Chondrocyte (in vitro differentiated cells): ENCODE measurements around the gene NPAS3. TPM values are rescaled to one million over a fixed set of nuclear protein-coding genes. Genes with fewer than 3 reads are reported as not detected.

Source experiments
- DNase-seq: peaks from one replicate; pipeline ENCODE4 v3.0.0; 2021; ENCODE audit warnings: mixed read lengths, low spot score
- H3K27ac Mint-ChIP-seq: one replicate; pipeline ENCODE4 v1.8.0; 2021; ENCODE audit warnings: mild to moderate bottlenecking, moderate library complexity, mixed read lengths; ENCODE audit not compliant: unreplicated experiment
- H3K27me3 Mint-ChIP-seq: 2 replicates; pipeline ENCODE4 v1.8.0; 2021; ENCODE audit warnings: low read depth, mixed read lengths
- H3K36me3 Mint-ChIP-seq: 2 replicates; pipeline ENCODE4 v1.8.0; 2021; ENCODE audit warnings: low read depth, mixed read lengths
- H3K4me1 Mint-ChIP-seq: 2 replicates; pipeline ENCODE4 v1.8.0; 2021; ENCODE audit warnings: low read depth, mild to moderate bottlenecking, mixed read lengths
- H3K4me3 Mint-ChIP-seq: one replicate; pipeline ENCODE4 v1.8.0; 2021; ENCODE audit warnings: mild to moderate bottlenecking, moderate library complexity, mixed read lengths; ENCODE audit not compliant: unreplicated experiment
- H3K9me3 Mint-ChIP-seq: 2 replicates; pipeline ENCODE4 v1.8.0; 2021; ENCODE audit warnings: low read depth, mixed read lengths
- CTCF ChIP-seq: fragments of 200-600 bp; sonication (generic); IDR thresholded peaks from 2 replicates; pipeline ENCODE4 v1.5.0; 2021; ENCODE audit warnings: antibody characterized with exemption, mild to moderate bottlenecking, moderate library complexity
- total RNA-seq: library from RNA; stranded (reverse); gene quantifications from 3 replicates; pipeline ENCODE4 v1.2.1, GENCODE V29; 2021

NPAS3 gene
- total RNA-seq, 1 donor from 2014 or later, result 2.6 TPM

DNA sequence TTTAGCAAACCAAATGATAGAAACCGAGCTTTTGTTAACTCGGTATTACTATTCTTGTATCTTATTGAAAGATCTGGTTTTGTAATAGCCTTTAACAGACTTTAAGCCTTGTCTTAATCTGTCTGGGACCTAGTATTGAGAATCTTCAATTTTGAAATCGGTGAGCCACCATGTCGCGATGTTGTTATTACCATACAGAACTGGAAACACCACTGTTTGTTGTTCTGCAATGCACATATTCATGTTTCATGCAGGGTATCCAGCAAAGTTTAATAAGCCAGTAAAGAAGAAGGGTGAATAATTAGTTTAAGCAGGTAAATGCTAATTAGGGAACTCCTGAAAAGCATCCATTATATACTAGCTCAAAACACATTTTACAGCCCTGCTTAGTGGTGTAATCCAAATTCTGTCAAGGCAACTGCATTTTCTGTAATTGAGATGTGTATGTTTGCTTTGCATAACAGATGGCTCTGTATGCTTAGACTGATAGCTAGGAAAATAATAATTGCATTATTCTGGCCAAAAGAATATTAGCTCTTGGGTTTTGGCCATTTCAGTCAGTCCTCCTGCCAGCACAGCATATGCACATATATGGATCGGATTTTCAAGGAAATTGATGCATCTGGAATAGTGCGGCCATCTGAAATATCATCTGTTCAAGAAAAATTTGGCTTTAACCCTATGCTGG is 623.0 kb downstream of the NPAS3 start:
- H3K4me3 Mint-ChIP-seq, result no peak overlapping the region
- H3K27ac Mint-ChIP-seq, result no peak overlapping the region
- peaks cover 31% of the 10 kb centered on the region for H3K4me1 Mint-ChIP-seq
- TF ChIP-seq CTCF, result no peak
- no peaks in the 10 kb centered on the region for H3K36me3 Mint-ChIP-seq
- no peak for DNase-seq
- no peaks in the 10 kb centered on the region for H3K9me3 Mint-ChIP-seq
- no peaks in the 10 kb centered on the region for H3K27me3 Mint-ChIP-seq

- Mint-ChIP-seq H3K36me3 (no peaks in the 10 kb centered on the region), H3K9me3 (no peaks in the 10 kb centered on the region), H3K4me3 (no peak overlapping the region), H3K27ac (peak overlapping the region; percentile 1), H3K4me1 (peaks cover 43% of the 10 kb centered on the region), H3K27me3 (no peaks in the 10 kb centered on the region)
- no peak for TF ChIP-seq CTCF
- no peak for DNase-seq
These were observed 624.7 kb downstream of the NPAS3 start for GRCh38 chr14:33563191-33563900.

GRCh38 chr14:33563901-33564197 is 625.2 kb downstream of the NPAS3 start:
- DNase-seq, result no peak
- no peak overlapping the region for H3K27ac Mint-ChIP-seq
- peaks cover 48% of the 10 kb centered on the region for H3K4me1 Mint-ChIP-seq
- H3K27me3 Mint-ChIP-seq, result no peaks in the 10 kb centered on the region
- no peaks in the 10 kb centered on the region for H3K36me3 Mint-ChIP-seq
- H3K9me3 Mint-ChIP-seq, result no peaks in the 10 kb centered on the region
- TF ChIP-seq CTCF, result no peak
- no peak overlapping the region for H3K4me3 Mint-ChIP-seq

GRCh38 chr14:33564774-33565630 is 626.3 kb downstream of the NPAS3 start:
- Mint-ChIP-seq H3K4me1 (peaks cover 60% of the 10 kb centered on the region), H3K4me3 (no peak overlapping the region), H3K9me3 (no peaks in the 10 kb centered on the region), H3K36me3 (no peaks in the 10 kb centered on the region), H3K27ac (peak overlapping the region; percentile 53), H3K27me3 (no peaks in the 10 kb centered on the region)
- no peak for TF ChIP-seq CTCF
- DNase-seq, result no peak

GRCh38 chr14:33566082-33566481 is 627.4 kb downstream of the NPAS3 start:
- TF ChIP-seq CTCF, result no peak
- no peaks in the 10 kb centered on the region for H3K9me3 Mint-ChIP-seq
- H3K4me1 Mint-ChIP-seq, result peaks cover 71% of the 10 kb centered on the region
- H3K36me3 Mint-ChIP-seq, result no peaks in the 10 kb centered on the region
- no peaks in the 10 kb centered on the region for H3K27me3 Mint-ChIP-seq
- H3K4me3 Mint-ChIP-seq, result no peak overlapping the region
- H3K27ac Mint-ChIP-seq, result no peak overlapping the region
- DNase-seq, result no peak
